Endothelial cell (in vitro differentiated cells): ENCODE data around the gene KRT36. TPM values are rescaled to one million over a fixed set of nuclear protein-coding genes. Genes with fewer than 3 reads are reported as not detected.

ENCODE experiments used
- DNase-seq: peaks from one replicate; pipeline ENCODE4 v3.0.0; 2021; ENCODE audit warnings: low spot score
- H3K27ac Mint-ChIP-seq: one replicate; pipeline ENCODE4 v1.8.0; 2021; ENCODE audit warnings: mixed read lengths, inconsistent platforms; ENCODE audit not compliant: unreplicated experiment
- H3K27me3 Mint-ChIP-seq: one replicate; pipeline ENCODE4 v1.8.0; 2021; ENCODE audit warnings: mild to moderate bottlenecking, moderate library complexity, mixed read lengths, inconsistent platforms; ENCODE audit not compliant: unreplicated experiment
- H3K36me3 Mint-ChIP-seq: one replicate; pipeline ENCODE4 v1.8.0; 2021; ENCODE audit warnings: mild to moderate bottlenecking, low read depth, mixed read lengths, inconsistent platforms; ENCODE audit not compliant: unreplicated experiment
- H3K4me1 Mint-ChIP-seq: one replicate; pipeline ENCODE4 v1.8.0; 2021; ENCODE audit warnings: mild to moderate bottlenecking, mixed read lengths, inconsistent platforms; ENCODE audit not compliant: unreplicated experiment
- H3K4me3 Mint-ChIP-seq: one replicate; pipeline ENCODE4 v1.8.0; 2021; ENCODE audit warnings: mild to moderate bottlenecking, mixed read lengths, inconsistent platforms; ENCODE audit not compliant: unreplicated experiment
- H3K9me3 Mint-ChIP-seq: one replicate; pipeline ENCODE4 v1.8.0; 2021; ENCODE audit warnings: mixed read lengths, inconsistent platforms; ENCODE audit not compliant: unreplicated experiment
- total RNA-seq: library from RNA; stranded (reverse); fragmentation: NEBNext Ultra II Directional; extraction: Animal tissue kit (Norgen Biotek cat#: 25700); gene quantifications from one replicate; pipeline ENCODE4 v1.2.1, GENCODE V29; 2021; ENCODE audit not compliant: unreplicated experiment
- TF ChIP-seq, protein P1 (sequence below): fragments of 200-600 bp; sonication (generic); IDR thresholded peaks from one replicate; pipeline ENCODE4 v1.5.0; 2021; ENCODE audit warnings: antibody characterized with exemption; ENCODE audit not compliant: unreplicated experiment

Gene KRT36
- total RNA-seq, 1 donor from 2014 or later: not detected

DNA sequence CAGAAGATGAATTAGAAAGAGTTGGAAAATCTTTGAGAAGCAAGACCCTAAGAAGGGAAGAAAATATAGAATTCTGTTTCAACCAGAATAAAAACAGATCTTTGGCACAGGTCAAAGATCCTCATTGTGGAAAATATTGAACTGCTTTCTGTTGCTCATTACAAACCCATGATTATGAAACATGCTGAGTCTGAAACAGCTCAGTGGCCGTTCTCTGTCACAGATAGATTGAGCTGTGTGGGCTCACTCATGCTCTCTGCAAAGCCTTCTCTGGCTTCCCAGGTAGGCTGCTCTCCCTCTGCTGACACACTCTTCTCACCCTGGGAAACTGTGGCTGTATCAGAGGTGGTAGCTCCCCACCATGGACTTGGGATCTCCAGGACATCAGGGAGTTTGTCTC lies 45.5 kb downstream of the KRT36 start:
- Mint-ChIP-seq H3K27me3 (peaks cover 1% of the 10 kb centered on the region), H3K9me3 (no peaks in the 10 kb centered on the region), H3K36me3 (no peaks in the 10 kb centered on the region), H3K4me3 (no peak overlapping the region), H3K27ac (no peak overlapping the region), H3K4me1 (no peaks in the 10 kb centered on the region)
- DNase-seq: no peak
- TF ChIP-seq, protein P1, sequence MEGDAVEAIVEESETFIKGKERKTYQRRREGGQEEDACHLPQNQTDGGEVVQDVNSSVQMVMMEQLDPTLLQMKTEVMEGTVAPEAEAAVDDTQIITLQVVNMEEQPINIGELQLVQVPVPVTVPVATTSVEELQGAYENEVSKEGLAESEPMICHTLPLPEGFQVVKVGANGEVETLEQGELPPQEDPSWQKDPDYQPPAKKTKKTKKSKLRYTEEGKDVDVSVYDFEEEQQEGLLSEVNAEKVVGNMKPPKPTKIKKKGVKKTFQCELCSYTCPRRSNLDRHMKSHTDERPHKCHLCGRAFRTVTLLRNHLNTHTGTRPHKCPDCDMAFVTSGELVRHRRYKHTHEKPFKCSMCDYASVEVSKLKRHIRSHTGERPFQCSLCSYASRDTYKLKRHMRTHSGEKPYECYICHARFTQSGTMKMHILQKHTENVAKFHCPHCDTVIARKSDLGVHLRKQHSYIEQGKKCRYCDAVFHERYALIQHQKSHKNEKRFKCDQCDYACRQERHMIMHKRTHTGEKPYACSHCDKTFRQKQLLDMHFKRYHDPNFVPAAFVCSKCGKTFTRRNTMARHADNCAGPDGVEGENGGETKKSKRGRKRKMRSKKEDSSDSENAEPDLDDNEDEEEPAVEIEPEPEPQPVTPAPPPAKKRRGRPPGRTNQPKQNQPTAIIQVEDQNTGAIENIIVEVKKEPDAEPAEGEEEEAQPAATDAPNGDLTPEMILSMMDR: no peak

DNA sequence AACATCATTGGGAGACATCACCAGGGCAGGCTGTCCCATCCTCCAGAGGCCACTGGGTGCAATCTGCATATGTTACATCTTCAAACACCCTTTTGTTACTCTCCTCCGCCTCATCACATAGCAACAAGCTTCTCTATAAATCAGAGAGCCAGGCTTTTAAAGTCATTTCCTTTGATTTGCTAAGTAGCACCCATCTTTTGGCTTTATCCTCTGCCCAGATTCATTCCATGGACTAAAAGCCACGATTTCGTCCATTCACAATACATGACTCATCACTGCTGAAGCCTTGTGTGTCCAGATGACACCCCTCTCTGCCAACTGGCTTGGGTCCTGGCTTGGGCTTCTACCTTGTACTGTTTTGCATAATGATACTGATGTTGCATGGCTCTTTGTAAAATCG lies 47.0 kb downstream of the KRT36 start:
- H3K4me3 Mint-ChIP-seq: no peak overlapping the region
- no peaks in the 10 kb centered on the region for H3K4me1 Mint-ChIP-seq
- no peak overlapping the region for H3K27ac Mint-ChIP-seq
- DNase-seq: no peak
- no peaks in the 10 kb centered on the region for H3K9me3 Mint-ChIP-seq
- no peaks in the 10 kb centered on the region for H3K36me3 Mint-ChIP-seq
- H3K27me3 Mint-ChIP-seq: peaks cover 1% of the 10 kb centered on the region
- TF ChIP-seq, protein P1: no peak

DNA sequence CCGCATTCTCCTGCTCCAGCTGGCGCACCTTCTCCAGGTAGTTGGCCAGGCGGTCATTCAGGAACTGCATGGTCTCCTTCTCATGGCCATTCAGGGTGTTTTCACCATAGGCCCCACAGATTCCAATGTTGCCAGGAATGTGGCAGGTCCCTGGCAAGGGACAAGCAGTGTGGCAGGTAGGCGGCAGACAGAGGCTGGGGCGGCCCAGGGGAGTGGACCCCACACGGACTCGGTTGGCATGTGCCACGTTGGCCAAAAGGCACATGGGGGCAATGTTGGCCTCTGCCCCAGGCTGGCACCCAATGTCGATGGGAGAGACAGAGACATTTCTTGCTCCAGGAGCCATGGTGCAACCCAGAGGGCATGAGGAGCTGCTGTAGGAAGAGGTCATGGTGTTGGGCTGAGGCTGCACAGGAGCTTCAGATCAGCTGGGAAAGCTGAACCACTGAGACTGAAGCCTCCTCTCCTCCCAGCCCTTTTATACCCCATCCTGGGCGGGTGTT lies 49.1 kb downstream of the KRT36 start, which contains the start of gene KRT38:
Gene KRT38, minus strand, starts transcription at position 453 of the 503 bp plus-strand sequence. Its CDS starts 62 bp downstream, at position 391.
- Mint-ChIP-seq H3K27me3 (peaks cover 1% of the 10 kb centered on the region), H3K27ac (no peak within 1 kb of the TSS), H3K4me3 (no peak within 1 kb of the TSS), H3K9me3 (no peaks in the 10 kb centered on the region), H3K4me1 (no peaks in the 10 kb centered on the region), H3K36me3 (no peaks in the 10 kb centered on the region)
- no peak for DNase-seq
- TF ChIP-seq, protein P1: no peak

DNA sequence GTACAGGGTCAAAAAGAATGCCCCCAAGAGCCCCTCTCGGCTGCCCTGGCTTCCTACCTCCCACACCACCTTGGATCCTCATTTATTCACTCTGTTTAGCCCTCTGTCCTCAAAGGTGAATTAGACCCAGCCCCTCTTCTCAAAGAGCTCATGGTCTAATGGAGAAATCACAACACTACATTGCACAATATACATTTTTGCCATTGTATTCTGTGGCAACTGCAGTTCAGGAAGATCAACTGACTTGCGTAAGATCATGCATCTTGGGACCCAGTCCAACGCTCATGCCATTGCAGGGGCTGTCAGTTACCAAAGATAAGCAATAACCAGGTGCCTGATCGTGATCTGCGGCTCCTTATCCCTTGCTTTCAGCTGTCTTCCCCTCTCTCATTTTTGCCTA lies 50.3 kb downstream of the KRT36 start:
- Mint-ChIP-seq H3K27me3 (peaks cover 1% of the 10 kb centered on the region), H3K4me1 (no peaks in the 10 kb centered on the region), H3K27ac (no peak overlapping the region), H3K36me3 (no peaks in the 10 kb centered on the region), H3K4me3 (no peak overlapping the region), H3K9me3 (no peaks in the 10 kb centered on the region)
- DNase-seq: no peak
- TF ChIP-seq, protein P1: no peak

DNA sequence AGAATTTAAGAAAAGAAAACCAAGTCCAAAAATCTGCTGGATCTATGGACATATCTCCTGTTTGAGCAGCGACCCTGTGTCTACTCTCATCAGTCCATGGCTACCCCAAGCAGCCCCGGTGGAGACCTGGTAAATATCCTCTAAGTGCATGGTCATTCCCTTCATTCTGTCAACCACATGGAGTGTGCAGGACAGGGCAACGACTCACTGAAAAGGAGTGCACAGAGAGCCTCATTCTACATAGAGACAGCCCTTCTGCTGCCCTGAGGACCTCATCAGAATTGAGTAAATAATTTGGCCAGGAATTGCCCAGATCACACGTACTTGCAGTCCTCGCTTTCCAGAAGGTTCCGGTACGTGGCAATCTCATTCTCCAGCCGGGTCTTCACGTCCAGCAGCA lies 51.9 kb downstream of the KRT36 start:
- Mint-ChIP-seq H3K4me3 (no peak overlapping the region), H3K27ac (no peak overlapping the region), H3K9me3 (no peaks in the 10 kb centered on the region), H3K36me3 (no peaks in the 10 kb centered on the region), H3K4me1 (no peaks in the 10 kb centered on the region), H3K27me3 (peaks cover 1% of the 10 kb centered on the region)
- TF ChIP-seq, protein P1: no peak
- DNase-seq: no peak
